ENCODE measurements around the gene SIL1.
"Not testable (repeated sequence)": the region's sequence is repeated elsewhere in the genome, so short reads cannot be mapped to it uniquely, and the experiment has no call there.

SIL1 gene

DNA sequence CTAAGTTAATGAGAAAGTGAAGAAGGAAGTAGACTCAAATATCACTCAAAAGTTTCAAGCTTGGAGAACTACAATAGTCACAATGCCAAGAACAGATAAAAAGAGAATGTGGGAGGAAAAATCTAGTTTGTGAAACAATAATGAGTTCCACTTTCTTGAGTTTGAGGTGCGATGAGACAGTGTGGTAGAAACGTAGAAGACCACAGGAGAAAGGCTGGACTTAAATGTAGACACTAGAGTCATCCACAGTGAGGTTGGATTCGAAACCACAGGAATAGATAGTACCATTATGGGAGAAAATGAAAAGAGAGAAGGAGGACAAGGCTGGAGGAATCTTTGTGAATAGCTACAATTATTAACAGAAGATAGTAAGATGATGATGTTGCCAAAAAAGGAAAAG is 182.0 kb downstream of the SIL1 start:
- peak; percentile 16 for DNase-seq

DNA sequence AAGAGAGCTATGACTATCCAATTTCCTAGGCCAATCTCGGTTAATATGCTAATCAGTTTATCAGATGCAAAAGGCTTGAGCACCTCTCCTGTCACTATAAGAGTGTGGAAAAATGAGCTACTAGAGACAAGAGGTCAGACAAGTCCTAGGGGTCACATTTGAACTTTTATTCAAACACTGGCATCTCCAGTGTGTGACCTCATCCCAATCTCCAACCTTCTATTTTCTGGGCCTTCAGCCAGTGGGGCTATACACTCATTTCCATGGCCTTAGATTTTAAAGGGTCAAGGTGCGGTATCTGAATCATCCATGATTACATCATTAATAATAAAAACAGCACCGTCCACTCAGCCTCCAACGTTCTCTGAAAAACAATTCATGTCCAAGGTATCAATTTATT is 183.4 kb downstream of the SIL1 start:
- DNase-seq, result peak; percentile 56

DNA sequence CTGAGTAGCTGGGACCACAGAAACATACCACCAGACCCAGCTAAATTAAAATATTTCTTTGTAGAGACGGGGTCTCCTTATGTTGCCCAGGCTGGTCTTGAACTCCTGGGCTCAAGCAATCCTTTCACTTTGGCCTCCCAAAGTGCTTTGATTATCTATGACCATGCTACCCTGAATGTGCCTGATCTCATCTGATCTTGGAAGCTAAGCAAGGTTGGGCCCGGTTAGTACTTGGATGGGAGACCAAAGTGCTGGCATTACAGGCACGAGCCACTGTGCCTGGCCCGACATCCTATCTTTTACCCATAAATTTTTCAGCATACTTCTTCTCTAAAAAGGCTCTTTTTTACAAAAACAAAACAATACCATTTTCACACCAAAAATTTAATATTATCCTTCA is 186.0 kb downstream of the SIL1 start:
- no peak for DNase-seq

DNA sequence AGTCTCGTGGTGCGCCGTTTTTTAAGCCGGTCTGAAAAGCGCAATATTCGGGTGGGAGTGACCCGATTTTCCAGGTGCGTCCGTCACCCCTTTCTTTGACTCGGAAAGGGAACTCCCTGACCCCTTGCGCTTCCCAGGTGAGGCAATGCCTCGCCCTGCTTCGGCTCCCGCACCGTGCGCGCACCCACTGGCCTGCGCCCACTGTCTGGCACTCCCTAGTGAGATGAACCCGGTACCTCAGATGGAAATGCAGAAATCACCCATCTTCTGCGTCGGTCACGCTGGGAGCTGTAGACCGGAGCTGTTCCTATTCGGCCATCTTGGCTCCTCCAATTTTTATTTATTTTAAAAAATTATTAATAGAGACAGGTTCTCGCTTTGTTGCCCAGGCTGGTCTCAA is 187.0 kb downstream of the SIL1 start:
- DNase-seq, result not testable (repeated sequence)

DNA sequence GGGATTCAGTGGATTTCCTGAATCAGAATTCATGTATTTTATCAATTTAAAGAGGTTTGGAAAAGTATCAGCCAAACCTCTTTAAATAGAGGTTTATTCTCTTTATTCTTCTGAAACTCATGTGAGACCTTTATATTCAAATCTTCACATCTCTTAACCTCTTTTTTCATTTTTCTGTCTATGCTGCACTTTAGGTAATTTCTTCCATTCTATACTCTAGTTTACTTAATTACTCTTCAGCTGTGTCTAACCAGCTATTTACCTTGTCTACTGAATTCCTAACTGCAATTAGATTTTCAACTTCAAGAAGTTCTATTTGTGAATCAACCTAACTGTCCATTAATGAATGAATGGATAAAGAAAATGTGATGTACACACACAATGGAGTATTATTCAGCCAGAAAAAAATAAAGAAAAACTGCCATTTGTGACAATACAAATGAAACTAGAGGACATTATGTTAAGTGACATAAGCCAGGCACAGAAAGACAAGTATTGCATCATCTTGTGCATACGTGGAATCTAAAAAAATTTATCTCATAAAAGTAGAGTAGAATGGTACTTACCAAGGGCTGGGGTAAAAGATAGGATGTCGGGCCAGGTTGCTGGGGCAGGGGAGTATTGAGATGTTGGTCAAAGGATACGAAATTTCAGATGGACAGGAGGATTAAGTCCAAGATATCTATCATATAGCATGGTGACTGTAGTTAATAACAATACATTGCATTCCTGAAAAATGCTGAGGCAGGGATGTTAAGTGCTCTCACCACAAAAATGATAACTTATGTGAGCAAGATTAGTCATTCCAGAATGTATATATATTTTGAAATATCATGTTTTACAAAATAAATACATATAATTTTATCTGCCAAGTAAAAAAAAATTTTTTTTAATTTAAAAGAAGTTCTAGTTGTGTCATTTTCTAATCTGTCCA is 193.5 kb downstream of the SIL1 start:
- no peak for DNase-seq

DNA sequence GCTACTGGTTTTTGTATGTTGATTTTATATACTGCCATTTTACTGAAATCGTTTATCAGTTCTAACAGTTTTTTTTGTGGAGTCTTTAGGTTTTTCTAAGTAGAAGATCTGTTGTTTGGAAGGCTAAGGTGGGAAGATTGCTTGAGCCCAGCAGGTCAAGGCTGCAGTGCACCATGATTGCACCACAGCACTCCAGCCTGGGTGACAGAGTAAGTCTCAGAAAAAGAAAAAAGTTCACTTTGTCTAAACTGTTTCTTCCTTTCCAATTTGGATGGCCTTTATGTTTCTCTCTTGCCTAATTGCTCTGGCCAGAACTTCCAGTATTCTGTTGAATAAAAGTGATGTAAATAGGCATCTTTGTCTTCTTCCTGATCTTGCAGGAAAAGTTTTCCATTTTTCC is 198.5 kb downstream of the SIL1 start:
- DNase-seq, result no peak

DNA sequence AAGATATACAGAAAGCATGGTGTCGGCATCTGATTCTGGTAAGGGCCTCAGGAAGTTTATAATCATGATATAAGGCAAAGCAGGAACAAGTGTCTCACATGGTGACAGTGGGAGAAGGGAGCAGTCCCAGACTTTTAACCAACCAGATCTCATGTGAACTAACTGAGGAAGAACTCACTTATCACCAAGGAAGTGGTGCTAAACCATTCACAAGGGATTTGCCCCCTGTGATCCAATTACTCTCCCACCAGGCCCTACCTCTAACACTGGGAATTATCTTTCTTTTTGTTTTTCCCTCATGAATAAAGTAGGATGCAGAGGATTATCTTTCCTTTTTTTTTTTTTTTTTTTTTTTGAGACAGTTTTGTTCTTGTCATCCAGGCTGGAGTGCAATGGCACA is 199.6 kb downstream of the SIL1 start:
- no peak for DNase-seq

DNA sequence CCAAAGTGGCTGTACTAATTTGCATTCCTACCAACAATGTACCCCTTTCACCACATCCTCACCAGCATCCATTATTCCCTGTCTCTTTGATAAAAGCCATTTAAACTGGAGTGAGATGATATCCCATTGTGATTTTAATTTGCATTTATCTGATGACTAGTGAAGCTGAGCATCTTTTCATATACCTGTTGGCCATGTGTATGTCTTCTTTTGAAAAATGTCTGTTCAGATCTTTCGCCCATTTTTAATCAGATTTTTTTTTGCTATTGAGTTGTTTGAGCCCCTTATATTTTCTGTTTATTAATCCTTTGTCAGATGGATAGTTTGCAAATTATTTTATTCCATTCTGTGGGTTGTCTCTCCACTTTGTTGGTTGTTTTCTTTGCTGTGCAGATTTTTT is 202.0 kb downstream of the SIL1 start:
- no peak for DNase-seq

DNA sequence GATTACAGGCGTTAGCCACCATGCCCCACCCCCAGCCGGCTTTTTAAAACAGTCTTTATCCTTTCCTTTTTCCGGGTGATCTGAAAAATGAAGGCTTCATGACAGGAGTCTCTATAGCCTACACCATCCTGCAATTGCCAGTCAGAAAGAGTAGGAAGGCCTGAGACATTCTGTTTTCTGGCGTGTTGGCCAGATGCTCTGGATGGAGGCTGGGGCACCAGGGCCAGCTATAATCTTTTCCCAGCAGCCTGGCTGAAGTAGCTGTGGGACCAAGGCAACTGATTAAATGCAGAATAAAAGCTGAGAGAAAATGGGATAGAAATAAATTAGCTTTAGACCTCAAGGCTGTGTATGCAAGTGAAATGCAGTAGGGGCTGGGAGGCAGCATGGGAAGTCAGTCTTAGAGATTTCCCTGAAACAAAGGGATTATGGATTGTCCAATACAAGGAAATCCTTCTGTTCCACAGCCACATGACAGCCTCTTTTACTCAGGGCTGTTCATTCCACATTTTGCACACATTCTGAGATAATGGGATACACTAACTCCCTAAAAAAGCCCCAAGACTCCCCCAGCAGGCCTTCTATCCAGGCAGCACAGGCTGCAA is 207.1 kb downstream of the SIL1 start:
- no peak for DNase-seq

DNA sequence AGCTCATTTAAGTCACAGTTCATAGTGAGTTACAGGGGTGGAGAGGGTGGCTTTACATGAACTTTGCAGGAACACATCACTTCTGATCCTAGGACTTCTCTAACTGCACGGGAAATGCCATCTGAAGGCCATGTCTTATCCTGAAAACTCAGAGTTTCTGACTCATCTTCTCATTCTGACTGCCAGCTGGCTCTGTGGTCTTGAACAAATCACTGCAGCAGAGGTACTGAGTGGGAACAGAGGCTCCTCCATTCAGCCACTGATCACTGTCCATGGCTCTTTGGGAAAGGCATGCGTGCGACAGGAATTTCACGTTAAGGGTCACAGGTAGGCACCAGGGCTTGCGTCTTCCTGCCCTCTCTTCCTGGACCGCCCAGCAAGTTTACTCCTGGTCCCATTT is 208.4 kb downstream of the SIL1 start:
- no peak for DNase-seq

DNA sequence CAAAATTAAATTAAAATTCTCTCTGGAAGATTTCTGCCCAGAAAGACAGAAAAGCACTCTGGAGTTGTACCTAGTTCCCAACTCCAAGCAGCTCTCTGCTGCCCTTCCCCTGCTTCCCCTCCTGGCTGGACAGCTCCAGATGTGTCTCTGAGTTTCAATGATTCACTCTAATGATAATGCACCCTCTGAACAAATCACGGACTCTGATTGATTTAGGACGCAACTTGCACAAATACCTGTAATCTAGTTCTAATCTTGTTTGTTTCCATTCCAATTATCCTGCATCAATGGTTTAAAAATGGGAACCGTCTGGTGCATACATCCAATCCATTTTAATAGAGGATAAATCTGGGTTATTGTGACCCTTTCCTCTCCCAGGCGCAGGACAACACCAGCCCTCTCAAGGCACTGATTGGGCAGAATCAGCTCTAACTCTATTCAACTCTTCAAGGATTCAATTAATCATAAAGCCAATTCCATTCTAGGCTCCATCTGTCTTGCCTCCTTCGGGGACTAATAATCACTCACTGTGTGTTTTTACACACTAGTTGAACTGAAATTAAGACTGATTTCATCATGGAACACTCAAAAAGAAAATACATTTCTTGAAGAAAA is 211.9 kb downstream of the SIL1 start:
- no peak for DNase-seq

DNA sequence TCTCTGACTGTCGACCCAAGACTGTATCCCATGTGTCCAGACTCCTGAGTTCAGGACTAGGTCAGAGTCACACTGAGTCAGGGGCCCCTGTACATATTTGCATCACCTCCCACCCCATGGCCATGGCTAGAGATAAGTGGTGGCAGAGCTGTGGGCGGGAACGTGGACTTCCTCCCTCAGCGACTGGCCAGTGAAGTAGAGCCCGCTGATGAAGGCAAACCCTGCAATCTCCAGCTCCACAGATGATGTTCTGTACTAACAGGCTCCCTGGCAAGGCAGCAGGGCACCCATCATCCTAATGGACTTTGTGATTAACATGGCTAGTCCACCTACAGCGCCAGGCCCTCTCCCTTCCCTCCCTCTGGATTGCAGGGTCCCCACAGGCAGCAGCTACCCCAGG is 212.5 kb downstream of the SIL1 start:
- no peak for DNase-seq

DNA sequence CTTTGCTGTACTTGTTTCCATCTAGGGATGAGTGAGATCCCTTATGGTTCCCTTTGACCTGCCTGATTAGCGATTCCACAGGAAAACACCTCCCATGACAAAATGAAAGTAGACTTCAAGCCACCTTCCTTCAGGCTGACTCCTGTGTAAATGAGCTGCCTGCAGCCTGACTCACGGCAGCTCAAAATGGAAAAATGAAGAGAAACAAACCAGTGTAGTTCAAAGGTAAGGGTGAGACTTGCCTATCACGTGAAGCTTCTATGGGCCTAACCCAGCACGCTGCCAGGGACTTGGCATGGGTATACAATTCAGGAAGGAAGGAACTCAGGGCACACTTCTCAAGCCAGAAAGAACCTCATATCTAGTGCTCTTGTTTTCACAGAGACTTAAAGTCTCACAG is 212.9 kb downstream of the SIL1 start:
- peak; percentile 23 for DNase-seq

DNA sequence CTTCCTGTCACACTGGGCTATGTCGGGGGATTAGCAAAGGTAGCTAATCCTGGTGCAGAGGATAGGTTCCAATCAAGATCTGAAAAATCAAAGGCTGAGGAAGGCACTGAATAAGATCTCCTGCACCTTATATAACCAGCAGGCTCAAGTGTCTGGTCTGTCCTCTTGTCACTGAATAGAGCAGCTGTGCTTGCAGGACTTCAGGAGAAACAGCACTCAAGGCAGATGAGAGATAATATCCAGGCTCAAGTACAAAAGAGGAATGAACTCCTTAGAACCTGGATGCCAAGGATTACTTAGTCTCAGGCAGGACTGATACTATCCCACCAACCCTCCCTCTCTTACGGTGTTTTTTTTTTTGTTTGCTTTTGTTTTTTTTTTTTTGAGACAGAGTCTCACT is 214.2 kb downstream of the SIL1 start:
- DNase-seq, result no peak

DNA sequence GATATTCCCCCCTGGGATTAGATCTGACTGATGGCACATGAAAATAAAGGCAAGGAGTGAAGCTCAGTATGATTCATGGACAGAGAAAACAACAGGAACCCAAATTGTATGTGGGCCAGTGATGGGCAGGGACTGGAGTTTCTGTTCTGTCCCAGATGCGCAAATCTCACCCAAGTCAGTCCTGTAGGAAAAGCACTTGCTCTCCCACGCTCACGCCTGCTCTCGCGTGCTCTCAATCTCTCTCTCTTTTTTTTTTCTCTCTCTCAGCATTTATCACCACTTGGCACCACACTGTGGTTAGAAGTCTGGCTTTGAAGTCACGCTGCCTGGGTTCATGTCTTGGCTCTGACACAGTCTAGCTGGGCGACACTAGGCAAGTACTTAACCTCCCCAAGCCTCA is 216.6 kb downstream of the SIL1 start:
- no peak for DNase-seq

DNA sequence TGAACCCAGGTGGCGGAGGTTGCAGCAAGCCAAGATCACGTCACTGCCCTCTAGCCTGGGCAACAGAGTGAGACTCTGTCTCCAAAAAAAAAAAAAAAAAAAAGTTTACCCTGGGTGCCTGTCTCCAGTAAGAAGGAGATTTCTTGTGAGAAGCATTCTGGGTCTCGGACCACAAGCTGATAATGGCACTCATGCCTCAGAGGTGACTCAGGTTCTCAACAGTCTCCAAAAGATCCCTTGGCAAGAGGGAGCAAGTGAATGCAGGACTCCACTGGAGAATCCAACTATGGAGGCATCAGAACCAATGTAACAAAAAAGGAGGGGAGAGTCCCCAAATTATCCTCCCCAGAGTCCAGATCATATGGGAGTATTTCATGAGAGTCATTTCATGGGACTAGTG is 217.0 kb downstream of the SIL1 start:
- DNase-seq, result peak; percentile 42

DNA sequence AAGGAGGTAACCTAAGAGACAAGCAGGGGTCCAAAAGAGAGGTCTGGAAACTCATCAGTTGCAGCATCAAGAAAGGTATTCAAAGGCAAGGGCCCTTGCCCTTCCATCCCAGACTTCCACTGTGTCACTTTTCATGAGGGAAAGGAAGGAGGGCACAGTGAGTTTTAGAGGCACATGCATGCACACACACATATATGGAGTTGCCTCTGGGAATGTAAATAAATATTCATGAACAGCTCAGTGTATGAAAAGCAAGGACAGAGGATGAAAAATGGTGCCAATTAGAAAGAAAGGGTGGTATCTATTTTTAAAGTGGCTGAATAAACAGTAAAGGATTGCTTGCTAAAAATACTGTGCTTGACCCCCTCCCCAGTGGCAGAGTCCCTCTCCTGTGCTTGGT is 217.7 kb downstream of the SIL1 start:
- no peak for DNase-seq

DNA sequence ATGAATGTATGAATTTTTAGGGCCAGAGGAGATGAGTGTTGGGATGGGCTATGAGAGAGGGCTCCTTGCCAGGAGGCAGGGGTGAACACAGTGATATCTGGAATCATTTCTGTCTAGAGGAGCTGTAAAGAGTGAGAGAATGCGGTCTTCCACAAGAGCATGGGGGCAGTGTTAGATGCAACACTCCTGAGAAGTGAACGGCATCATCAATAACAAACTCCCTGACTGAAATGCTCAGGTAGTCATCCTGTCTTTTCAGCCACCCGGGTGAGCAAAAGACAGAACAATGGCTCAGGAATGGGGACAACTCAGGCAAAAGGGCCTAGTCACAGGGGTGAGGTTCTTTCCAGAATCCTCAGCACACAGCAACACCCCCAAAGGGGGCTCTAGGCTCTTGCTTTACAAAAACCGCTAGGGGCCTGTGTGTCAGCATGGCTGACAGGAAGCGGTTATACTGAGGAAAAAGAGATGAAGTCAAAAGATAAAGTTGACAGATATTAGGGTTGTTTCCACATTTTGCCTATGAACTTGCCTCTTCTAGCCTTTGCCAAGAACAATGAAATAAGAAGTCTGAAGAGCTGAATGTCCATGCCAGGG is 218.4 kb downstream of the SIL1 start:
- no peak for DNase-seq

DNA sequence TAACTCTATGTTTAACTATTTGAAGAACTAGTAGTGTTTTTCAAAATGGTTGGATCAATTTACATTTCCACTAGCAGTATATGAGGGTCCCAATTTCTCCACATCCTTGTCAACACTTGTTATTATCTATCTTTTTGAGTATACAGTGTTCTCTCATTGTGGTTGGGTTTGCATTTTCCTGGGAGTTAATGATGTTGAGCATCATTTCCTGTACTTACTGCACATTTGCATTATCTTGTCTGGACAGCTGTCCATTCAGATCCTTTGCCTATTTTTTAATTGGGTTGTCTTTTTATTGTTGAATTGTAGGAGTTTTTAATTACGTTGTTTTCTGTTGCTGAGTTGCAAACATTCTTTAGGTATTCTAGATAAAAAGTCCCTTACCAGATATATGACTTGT is 219.6 kb downstream of the SIL1 start:
- DNase-seq, result no peak

DNA sequence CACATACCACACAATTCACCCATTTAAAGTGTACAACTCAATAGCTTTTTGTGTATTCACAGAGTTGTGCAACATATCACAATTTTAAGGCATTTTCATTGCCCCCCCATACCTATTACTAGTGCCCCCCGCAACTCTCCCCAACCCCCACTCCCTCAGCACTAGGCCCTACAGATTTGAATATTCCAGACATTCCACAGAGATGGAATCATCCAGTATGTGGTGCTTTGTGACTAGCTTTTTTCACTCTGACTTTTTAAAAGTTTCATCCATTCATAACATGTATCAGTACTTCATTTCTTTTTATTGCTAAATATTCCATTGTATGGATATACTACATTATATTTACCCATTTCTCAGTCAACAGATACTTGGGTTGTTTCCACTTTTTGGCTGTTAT is 220.1 kb downstream of the SIL1 start:
- peak; percentile 27 for DNase-seq

DNA sequence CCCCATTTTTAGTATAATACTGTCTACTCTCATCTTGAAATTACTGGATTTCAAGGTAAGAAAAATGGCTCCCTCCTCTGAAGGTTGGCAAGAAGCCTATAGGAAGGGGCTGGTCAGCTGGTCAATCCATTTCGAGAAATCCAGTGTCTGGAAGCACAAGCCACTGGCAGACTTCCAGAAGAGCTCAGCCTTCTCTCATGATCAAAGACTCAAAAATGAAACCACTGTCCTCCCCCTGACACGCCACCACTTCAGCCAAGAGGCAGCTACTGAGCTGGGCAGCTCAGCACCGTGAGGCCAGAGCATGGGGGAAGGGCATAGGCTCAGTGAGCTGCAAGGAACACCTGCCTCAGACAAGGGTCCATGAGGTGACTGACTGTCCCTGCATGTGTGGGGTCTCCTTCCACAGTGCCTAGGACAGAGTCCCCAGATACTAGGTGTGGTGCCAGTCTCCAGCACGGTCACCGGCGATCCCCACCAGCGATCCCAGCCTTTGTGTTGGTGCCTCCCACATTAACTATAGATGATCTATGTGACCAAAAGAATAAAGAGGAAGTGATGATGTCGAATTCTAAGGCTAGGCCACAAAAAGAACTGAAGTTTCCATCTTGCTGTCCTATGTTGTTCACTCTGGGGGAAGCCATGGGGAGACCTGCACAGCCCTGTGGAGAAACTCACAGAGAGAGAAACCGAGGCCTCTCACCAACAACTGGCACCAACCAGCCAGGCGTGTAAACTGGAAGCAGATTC is 222.9 kb downstream of the SIL1 start:
- peak; percentile 89 for DNase-seq

DNA sequence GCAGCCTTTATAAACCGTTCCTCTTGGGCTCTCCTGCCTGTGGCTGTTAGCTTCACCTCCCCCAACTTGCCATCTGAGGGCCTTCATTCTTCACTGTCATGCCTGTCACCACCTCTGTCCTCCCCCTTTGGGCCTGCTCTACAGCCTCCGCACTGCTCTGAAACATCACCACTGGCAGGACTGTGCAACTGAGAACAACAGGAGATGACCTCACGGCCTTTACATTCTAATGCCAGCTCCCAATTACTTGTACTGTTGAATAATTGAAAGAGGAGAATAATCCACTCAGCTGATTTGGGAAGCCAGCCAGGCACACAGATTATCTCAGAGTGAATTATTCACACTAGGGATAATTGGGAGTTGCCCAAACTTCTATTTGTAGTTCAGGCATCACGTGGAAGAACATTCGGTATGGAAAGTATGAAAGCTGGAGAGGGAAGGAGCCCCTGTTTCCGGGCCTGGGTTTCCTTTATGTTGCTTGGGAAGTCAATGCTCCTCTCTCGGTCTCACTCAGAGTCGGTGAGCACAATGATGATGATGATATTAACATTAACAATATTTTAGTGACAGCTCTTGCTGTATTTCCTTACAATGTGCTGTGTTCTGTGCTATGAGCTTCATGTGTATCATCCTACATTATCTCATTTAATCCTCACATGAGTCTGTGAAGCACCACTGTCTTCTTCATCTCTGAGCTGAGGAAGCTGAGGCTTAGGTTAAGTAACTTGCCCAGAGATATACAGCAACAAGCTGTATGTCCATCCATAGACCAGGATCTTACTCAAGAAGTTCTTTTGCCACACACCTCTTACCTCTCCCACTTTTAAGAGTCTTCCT is 223.7 kb downstream of the SIL1 start:
- DNase-seq, result no peak
